Lower leg skin (tissue), 4 donors: ENCODE results near the gene PTH2R. TPM values are rescaled to one million over a fixed set of nuclear protein-coding genes. Genes with fewer than 3 reads are reported as not detected.
"Not testable (repeated sequence)": the region's sequence is repeated elsewhere in the genome, so short reads cannot be mapped to it uniquely, and the experiment has no call there.

Experiments used
- DNase-seq, 2 donors: peaks; one replicate each; pipeline ENCODE4 v3.0.0-alpha.2; 2019; ENCODE audit warnings: low spot score in 2 of 2
- H3K4me3 ChIP-seq: fragments of 200-600 bp; sonication (generic); 2 replicates; pipeline ENCODE4 v1.5.1; 2017; ENCODE audit warnings: mild to moderate bottlenecking, low read depth; ENCODE audit not compliant: poor library complexity, severe bottlenecking
- CTCF ChIP-seq, 3 donors: fragments of 450-650 bp; IDR thresholded peaks; one replicate each; pipeline ENCODE4 v1.5.1; 2016; ENCODE audit warnings: antibody characterized with exemption in 3 of 3, mild to moderate bottlenecking in 3 of 3, moderate library complexity in 2 of 3
- POLR2A ChIP-seq, 2 donors: fragments of 450-650 bp; IDR thresholded peaks; one replicate each; pipeline ENCODE4 v1.6.1; 2016 to 2017; ENCODE audit warnings: antibody characterized with exemption in 2 of 2, mild to moderate bottlenecking in 1 of 2, moderate library complexity in 1 of 2
- WGBS, 2 donors: methylation state at CpG; one replicate each; pipeline ENCODE4 v1.1.5; 2018; 5-methylcytosine and 5-hydroxymethylcytosine counted together
- intact Hi-C: fragments of 100-400 bp; cut with DNase I; formaldehyde crosslinking; loops from one replicate; pipeline ENCODE4 v1.15.0; 2023; ENCODE audit warnings: low total_unique reads
- total RNA-seq, 4 donors: library from RNA; depleted of rRNA; stranded (reverse); fragments of >200 nt; gene quantifications; one replicate each; pipeline ENCODE4 v1.1.0, GENCODE V29; 2016

PTH2R gene
- total RNA-seq, 4 donors from 2014 or later, result 0.25 to 0.29 TPM; not detected in 2

GRCh38 chr2:208440716-208441115 is 34.1 kb downstream of the PTH2R start:
- intact Hi-C loops, result no loop called here
- TF ChIP-seq CTCF (IDR thresholded peaks at IDR 0.05) (no peak), POLR2A (IDR thresholded peaks at IDR 0.05) (no peak)
- DNase-seq, result no peak
- H3K4me3 ChIP-seq, result no peak overlapping the region
- WGBS, 2 donors, result 74 to 80% methylated on average over 2 of the region's 2 CpGs

GRCh38 chr2:208441951-208442350 is 35.4 kb downstream of the PTH2R start:
- no peak for DNase-seq
- intact Hi-C loops, result no loop called here
- WGBS, 2 donors, result 93 to 96% methylated on average over 2 of the region's 2 CpGs
- no peak overlapping the region for H3K4me3 ChIP-seq
- TF ChIP-seq POLR2A (IDR thresholded peaks at IDR 0.05) (no peak), CTCF (IDR thresholded peaks at IDR 0.05) (no peak)

DNA sequence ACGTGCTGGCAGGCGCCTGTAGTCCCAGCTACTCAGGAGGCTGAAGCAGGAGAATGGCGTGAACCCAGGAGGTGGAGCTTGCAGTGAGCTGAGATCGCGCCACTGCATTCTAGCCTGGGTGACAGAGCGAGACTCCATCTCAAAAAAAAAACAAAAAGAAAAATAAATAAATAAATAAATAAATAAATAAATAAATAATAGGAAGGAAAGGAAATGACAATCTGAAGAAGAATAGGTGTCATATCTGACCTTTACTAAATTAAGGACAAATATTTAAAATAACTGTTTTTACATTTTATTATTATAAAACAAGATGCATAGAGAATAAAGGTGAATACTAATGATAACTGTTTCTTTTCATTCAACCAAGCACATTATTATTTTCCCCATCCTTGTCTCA is 40.9 kb downstream of the PTH2R start:
- DNase-seq, intact Hi-C loops, H3K4me3 ChIP-seq: not testable (repeated sequence)
- 91 to 93% methylated on average over 6 of the region's 6 CpGs for WGBS, 2 donors

DNA sequence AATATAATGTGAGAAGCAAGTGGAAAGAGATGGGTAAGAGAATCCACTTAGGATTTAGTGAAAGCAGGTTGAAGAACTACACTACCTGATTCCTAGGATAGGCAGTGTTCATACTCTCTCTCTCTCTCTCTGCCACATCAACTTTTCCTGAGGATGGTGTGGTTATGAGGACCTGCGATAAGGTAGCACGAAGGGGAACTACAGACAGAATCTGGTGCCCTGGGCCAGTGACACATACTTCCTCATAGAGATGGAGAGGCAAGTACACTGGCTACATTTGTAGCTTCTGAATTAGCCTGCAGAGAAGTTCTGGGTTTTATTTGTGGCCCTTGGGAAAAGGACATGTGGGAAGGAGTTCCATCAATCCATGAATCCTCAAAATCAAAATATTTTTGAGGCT is 44.5 kb downstream of the PTH2R start:
- intact Hi-C loops, result no loop called here
- TF ChIP-seq CTCF (IDR thresholded peaks at IDR 0.05), result no peak
- TF ChIP-seq POLR2A (IDR thresholded peaks at IDR 0.05), result no peak
- DNase-seq, result no peak
- 66 to 87% methylated on average over 2 of the region's 2 CpGs for WGBS, 2 donors
- no peak overlapping the region for H3K4me3 ChIP-seq

GRCh38 chr2:208454861-208455260 is 48.3 kb downstream of the PTH2R start:
- TF ChIP-seq CTCF (IDR thresholded peaks at IDR 0.05) (no peak), POLR2A (IDR thresholded peaks at IDR 0.05) (no peak)
- intact Hi-C loops, result no loop called here
- no peak for DNase-seq
- no peak overlapping the region for H3K4me3 ChIP-seq

GRCh38 chr2:208463721-208464120 is 57.1 kb downstream of the PTH2R start:
- 63 to 72% methylated on average over 3 of the region's 3 CpGs for WGBS, 2 donors
- TF ChIP-seq POLR2A (IDR thresholded peaks at IDR 0.05) (no peak), CTCF (IDR thresholded peaks at IDR 0.05) (no peak)
- intact Hi-C loops, result no loop called here
- no peak overlapping the region for H3K4me3 ChIP-seq
- DNase-seq, result no peak
